Activated CD4-positive, CD25-positive, alpha-beta regulatory T cell treated with anti-CD3 and anti-CD28 coated beads, Interleukin-2, amount 50 U/mL, for 24 hours (primary cell): ENCODE data around the gene RAD52.

Experiments used
- ATAC-seq, 2 donors: fragments of 150-1000 bp; cut with Tn5 transposase; one replicate each; pipeline ENCODE4 v1.10.0; 2021; ENCODE audit warnings: mild to moderate bottlenecking in 1 of 2, moderate library complexity in 1 of 2

Gene RAD52

DNA sequence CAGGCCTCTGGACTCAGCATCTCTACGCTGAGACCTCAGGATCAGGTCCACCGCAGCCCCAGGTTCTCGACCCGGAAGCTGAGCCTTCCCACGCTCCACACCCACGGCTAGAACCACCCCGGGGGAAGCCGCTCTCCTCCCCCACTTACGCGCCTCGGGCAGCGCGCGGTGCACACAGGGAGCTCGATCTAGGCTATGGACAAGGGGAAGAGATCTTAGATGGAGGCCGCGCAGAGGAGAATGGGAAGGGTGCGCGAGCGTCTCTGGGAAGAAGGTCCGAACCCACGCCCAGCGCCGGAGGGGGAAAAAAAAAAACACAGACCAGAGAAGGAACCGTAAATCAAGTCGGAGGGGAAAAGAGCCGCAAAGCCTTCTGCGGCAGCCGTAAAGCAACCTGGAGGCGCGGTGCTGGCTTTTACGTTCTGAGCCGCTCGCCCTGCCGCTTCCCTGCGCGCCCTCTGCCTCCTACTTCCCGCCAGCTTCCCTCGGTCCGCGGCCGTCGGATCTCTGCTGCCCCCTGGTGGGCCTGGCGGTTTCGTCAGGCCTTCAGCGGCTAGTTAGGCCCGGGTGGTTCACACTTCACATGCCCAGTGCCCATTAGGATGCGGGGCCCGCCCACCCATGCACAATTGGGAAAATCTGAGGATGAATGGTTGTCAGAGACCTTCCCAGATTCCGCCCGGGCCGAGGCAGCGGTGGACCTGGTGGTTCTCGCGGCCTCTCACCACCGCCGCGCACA lies at the start of gene RAD52:
Gene RAD52 (minus strand): TSS at position 242 of the 739 bp plus-strand sequence. CDS start 16,636 bp downstream, outside the sequence.
- ATAC-seq, result peak; percentile 80 to 85

DNA sequence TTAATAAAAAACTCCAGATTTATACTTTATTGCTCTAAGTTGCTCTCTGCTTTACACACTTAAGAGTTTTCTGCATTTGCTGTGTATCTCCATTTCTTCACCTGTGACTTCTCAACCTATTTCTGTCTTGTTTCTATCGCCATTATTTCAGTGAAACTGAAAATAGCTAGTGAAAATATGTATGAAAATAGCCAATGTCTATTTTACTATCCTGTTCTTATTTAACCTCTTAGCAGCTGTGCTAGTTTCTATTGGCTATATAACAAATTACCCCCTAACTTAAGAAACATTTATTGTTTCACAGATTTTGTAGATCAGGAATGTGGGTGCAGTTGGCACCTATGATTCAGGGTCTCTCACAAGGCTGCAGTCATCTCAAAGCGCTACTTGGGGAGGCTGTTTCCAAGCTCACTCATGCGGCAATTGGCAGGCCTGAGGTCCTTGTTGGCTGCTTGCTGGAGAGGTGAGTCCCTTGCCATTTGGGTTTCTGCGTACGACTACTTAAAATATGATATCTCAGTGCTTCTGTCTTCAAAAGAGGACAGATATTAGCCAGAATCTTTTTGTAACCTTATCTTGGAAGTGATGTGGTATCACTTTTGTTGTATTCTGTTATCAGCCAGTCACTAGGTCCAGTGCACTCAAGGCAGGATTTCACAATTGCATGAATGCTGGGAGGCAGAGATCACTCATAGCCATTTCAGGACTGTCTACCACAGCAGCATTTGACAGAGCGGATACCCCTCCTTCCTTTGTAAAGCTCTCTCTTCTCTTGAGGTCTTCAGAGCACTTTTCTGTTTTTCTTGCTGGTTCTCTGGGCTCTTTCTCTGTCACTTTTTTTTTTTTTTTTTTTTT lies 48.8 kb upstream of the RAD52 start:
- ATAC-seq, result peak in 1 of 2 donors; percentile 10

DNA sequence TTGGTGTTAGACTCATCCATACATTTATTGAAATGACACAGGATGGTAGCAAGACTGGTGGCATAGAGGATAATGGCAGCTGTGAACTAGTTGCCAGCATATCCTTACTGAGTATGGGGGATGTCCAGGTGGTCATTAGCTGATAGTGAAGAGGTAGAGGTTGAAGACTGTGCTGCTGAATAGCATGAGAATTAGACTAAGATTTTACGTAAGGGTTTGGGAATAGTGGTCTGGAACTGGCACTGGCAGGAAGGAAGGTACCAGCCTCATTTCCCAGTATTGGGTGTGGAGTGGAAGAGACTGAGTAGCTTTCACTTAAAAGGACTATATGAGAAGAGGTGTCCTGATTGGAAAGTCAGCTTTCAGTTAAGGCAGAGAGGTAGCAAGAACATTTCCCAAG lies 48.0 kb upstream of the RAD52 start:
- ATAC-seq, result no peak

DNA sequence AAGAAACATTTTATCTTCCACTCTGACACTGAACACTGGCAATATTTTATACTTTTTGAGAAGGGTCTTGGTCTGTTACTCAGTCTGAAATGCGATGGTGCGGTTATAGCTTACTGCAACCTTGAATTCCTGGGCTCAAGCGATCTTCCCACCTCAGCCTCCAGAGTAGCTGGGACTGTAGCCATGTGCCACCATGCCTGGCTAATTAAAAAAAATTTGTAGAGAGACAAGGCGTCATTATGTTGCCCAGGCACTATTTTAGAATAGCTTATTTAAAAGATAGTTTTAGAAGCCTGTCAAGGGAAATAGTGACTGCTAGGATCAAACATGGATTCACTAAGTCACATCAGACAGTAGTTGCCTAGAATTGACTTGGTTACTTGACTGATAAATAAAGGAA lies 47.4 kb upstream of the RAD52 start:
- no peak for ATAC-seq

DNA sequence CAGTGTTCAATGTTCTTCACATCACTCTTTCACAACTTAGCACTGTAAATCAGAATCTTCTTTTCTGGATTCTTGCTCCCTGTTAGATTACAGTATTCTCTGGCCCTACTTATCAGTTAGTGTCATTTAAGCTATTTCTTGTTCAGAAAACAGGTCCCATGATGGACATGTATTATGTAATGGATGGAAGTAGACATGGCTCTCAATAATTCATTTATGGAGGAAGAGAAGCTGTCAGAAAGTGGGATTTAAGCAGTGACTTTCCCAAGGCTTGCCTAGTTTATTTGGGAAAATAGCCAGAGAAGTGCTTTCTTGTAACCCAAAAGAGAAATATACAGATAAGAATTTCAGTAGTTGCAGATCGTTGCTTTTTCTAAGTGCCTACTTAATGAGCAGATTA lies 43.2 kb upstream of the RAD52 start:
- ATAC-seq, result no peak

DNA sequence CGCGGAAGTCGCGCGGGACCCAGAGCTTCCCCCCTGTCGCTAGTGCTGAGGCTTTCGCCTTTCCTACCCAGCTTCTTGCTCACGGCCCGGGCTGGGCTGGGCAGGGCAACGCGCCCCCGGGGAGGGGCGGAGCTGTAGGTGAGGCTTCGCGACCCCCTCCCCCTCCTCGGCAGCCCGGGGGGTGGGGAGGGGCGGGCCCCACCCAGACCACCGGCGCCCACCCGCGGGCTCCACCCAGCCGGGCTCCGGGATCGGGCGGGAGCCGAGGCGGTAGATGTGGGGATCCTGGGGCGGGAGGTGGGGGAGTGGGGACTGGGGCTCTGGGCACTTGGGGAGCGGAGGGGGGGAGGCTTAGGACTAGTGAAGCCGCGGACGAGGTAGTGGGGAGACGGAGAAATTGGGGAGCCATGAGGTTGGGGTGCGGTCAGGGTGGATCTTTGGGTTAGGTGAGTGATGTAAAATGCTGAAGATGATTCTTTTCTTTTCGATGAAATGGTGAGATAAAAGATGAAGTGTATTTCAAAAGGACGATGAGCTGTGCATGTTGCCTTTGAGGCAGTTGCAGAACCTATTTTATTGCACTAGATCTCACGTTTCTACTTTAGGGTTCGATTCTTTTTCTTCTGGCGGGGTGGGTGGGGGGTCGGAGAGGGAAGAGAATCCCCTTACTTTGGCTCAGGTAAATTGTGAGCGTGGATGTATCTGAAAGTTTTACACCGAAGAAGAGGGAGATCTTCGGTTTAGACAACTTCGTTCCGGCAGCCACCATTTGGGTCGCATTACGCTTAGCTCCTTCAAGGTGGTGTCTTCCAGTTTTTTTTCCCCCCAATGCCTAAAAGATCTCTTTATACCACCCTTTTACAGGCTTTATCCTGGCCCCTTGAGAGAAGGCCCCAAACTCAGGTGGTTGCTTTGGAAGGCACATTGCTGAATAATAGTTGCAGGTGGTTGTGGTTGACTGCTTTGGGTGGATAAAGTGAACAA lies 42.1 kb upstream of the RAD52 start:
- ATAC-seq, result peak; percentile 68 to 70

DNA sequence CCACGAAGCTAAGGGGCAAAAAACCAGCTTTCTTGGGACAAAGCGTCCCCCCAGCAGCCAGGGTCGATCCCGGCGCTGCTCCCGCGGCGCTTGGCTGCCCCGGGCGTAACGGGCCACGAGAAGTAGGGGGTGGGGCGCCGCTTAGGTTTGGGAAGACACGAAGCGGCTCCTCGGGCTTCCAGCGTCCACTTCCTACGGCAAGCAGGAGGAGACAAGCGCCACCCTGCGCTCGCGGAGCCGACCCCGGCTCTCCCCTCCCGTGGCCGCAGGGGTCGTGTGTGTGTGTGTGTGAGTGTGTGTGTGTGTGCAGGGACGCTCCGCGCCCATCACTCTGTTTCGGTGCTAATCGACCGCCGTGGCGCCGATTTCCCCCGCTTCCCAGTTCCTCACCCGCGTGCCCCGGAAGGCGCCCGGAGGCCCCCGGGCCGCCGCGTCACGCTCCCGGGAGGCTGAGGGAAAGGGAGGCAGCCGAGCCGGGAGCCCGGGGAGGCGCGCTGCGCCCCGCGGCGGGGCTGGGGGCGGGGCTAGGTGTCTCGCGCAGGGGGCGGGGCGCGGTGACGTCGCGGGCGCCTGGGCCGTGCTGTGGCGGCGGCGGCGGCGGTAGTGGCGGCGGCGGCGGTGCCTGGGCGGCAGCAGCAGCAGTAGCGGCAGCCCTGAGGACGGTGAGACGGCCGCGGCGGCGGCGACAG lies 41.3 kb upstream of the RAD52 start, which contains the start of gene ERC1:
Gene ERC1 (plus strand): TSS at position 563 of the 689 bp plus-strand sequence. CDS start 36,681 bp downstream, outside the sequence.
- ATAC-seq, result peak; percentile 88 to 90

DNA sequence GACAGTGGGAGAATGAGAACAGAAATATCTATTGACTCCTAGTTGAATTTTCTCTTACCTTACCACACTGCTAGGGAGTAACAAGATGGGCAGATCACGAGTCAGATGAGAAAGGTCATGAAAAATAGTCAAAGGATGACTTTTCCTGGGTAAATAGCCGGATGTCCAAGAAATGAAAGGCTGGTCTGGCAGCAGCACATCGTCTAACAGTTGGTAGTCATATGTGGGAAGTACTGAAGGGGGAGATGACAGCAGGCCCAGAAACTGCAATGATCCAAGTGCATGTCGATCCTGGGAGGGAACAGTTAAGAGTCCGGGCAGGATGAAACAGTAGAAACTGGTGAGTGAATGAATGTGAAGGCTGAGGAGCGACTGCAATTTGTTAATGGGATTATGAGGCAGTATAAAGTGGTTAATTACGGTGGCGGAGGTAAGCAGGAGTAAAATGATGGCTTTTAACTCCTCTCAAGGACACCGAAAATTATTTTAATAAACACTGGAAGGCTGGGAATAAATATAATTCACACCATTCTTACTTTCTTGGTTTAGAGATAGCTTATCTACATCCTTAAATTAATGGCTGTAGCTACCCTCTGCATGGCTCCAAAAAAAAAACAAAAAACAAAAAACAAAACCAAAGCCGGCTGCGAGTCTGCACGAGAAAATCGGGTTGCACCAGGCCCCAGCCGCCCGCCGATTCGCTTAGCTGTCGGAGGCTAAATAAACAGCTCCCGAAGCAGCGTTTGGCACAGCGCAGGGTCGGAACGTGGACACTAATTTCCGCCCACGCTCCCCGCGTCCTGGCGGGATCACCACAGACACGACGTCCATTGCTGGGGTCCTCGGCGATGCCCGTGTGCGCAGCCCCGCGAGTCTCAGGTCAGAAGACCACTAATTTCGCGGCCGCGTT lies 40.5 kb upstream of the RAD52 start:
- ATAC-seq, result peak in 1 of 2 donors; percentile 14

DNA sequence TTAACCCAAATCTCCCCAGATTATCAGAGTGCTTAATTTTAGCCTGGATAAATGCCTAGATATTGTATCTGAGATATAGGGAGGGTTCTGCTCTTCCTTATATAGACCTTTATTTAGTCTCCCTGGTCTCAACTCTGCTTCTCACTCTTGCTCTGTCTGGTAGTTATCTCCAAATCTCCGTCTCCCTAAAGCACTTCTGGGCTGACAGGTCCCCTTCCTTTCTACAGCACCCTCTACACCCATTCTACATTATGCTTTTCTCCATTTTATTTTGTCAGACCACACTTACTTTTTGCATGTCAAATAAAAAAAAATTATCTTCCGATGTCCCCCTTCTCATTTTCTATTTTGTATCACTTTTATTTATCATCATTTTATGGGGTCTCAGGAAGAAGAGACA lies 39.6 kb upstream of the RAD52 start:
- ATAC-seq, result no peak

DNA sequence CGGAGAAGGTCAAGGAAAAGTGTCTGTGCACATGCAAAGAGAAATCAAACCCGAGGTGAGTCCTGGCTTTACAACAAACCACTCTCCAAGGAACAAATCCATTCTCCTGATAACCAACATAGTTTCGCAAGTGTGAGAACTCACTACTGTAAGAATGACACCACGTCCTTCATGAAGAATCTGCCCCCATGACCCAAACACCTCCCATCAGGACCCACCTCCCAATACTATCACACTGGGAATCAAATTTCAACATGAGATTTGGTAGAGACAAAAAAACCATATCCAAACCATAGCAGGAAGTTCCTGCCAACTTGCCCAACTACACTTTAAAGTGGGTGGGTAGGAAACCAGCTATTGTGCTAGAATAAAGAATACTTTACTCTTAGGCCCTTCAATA lies 39.2 kb upstream of the RAD52 start:
- no peak for ATAC-seq

DNA sequence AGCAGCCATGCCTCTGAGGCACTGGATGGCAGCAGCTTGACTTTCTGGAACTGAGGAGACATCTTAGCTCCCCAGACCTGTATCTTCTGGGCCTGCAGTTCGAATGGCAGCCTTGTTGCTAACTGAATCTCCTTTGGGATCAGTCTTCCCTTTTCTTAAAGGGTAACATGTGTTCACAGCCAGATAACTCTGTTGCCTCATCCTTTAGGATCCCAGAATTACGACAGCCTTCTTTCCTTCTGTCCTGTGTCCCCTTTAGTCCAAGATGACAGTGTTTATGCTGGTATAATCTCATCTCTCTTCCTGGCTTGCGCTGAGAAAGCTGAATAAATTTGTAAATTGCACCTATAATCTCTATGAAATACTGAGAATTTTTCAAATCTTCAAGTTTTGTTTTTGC lies 32.5 kb upstream of the RAD52 start:
- no peak for ATAC-seq

DNA sequence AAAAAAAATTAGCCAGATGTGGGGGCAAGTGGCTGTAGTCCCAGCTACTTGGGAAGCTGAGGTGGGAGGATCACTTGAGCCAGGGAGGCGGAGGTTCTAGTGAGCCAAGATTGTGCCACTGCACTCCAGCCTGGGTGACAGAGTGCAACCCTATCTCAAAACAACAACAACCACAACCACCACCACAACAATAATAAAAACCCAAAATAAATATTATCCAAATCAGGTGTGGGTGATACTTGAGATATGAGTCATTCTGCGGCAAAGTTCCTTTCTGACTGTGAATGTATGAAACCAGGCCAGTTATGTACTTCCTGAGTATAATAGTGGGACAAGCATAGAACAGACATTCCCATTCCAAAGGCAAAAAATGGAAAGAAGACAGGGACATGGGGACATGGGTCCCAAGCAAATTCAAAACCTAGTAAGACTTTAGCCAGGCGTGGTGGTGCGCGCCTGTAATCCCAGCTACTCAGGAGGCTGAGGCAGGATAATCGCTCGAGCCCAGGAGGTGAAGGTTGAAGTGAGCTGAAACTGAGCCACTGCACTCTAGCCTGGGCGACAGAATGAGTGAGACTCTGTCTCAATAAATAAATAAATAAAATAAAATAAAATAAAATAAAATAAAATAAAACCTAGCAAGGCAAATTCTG lies 31.8 kb upstream of the RAD52 start:
- ATAC-seq, result peak in 1 of 2 donors; percentile 43

DNA sequence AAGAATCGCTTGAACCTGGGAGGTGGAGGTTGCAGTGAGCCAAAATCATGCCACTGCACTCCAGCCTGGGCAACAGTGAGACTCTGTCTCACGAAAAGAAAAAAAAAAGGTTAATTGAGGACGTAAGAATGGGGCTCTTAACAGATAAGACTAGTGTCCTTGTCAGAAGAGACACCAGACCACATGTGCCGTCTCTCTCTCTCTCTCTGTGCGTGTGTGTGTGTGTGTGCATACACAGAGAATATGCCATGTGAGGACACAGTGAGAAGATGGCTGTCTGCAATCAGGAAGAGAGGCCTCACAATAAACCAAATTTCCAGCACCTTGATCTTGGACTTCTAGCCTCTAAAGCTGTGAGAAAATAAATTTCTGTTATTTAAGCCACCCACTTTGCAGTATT lies 29.9 kb upstream of the RAD52 start:
- no peak for ATAC-seq

DNA sequence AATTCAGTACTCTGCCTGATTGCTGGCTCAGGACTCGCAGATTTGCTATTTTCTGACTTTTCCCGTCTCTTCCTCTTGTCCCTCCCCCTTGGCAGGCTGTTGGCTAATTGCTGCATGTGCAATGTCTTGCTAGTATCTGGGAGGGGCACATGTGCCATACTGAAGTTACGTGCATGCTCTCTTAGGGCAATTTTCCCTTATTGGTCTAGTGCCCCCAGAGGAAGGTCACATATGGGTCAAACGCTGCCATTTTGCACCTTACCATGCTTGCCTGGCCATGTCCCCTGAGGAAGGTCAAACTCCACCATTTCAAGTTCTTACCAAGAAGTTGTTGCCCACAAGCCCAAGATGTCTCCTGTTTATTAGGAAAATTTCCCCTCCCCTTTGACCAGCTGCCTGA lies 27.7 kb upstream of the RAD52 start:
- ATAC-seq, result no peak

DNA sequence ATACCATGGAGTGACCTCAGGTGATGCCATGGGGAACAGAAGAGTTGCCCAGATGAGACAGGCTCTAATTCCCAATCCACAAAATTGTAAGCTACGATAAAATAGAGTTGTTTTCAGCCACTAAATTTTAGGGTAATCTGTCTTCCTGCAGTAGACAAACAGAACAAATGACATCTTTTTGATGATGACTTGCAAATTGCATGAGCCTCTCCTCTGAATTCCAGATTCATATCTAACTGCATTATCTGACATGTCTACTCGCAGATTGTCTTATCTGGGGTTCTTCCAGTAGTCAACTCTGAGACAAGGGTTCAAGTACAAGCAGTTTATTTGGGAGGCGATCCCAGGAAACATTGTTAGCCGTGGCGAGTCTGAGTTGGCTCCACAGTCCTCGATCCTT lies 27.1 kb upstream of the RAD52 start:
- no peak for ATAC-seq

DNA sequence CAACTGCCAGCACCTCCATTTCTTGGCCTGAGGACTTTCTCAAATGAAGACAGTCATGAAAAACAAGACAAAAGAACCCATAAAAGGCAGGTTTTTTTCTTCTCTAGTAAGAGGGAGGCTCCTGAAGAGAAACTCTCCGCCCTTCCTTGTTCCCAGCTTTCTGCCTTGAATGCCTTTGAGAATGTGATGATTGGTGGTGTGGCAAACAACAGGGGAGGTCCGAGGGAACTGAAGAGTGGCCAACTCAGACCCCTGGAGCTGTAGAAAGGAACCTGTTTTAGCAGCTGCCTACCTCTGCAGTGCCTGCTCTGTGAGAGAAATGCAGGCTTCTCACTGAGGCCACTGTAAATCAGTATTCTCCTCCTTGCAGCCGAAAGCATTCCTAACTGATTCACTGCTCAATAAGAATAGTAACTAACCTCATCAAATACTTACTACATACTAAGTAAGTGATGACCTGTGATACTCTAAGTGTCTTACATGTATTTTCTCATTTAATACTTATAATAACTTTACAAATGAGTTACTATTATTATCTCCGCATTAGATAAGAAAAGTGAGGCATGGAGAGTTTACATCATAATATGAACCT lies 24.9 kb upstream of the RAD52 start:
- no peak for ATAC-seq

DNA sequence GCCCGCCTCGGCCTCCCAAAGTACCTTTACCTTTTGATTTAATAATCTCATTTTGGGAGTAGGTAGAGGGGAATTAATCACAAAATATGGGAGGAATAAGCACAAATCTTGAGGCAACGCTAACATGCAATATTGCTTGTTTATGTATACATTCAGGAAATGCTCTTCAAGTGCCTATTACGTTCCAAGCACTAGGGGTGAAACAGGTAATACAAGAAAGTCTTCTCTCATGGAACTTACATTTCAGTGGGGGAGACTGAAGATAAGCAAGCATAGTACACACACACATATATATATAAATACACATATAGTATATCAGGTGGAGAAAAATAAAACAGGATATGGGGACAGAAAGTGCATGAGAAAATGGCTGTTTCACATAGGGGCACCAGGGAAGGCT lies 22.5 kb upstream of the RAD52 start:
- ATAC-seq, result no peak

DNA sequence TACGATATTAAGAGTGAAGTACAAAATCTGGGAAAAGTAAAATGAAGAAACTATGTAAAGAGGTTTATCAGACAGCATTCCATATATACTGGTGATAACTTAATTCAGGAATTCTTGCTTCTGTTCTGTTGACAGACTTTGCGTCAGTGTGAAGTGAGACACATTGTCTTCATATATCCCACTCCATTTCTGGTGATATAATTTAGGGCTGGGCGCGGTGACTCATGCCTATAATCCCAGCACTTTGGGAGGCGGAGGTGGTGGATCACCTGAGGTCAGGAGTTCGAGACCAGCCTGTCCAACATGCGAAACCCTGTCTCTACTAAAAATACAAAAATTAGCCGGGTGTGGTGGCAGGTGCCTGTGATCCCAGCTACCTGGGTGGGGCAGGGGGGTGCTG lies 20.3 kb upstream of the RAD52 start:
- ATAC-seq, result no peak

DNA sequence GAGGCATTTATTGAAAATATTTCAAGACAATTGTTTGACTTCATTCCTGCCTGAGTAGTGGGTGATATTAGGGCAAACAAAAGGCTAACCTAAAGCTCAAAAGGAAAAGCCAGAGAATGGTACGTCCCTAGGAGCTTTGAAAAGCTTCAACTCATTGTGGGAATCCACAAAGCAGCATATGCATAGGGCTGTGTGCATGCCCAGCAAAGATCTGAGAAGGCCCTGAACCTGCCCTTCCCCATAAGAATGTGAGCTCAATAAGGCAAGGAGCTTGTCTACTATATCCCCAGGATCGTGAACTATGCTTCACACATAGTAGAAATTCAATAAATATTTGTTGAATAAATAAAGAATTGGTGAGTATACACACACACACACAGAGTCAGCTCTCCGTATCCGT lies 19.1 kb upstream of the RAD52 start:
- ATAC-seq, result no peak

DNA sequence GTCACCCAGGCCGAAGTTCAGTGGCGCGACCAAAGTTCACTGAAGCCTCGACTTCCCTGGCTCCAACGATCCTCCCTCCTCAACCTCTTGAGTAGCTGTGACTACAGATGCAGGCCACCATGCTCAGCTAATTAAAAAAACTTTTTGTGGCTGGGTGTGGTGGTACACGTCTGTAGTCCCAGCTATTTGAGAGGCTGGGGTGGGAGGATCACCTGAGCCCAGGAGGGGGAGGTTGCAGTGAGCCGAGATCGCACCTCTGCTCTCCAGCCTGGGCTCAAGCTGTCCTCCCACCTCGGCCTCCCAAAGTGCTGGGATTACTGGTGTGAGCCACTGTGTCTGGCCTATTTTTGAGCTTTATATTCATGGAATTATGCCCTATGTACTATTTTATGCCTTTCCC lies 18.1 kb upstream of the RAD52 start:
- ATAC-seq, result no peak
